Measurements from ENCODE around the gene RANBP9.

Gene RANBP9

GRCh38 chr6:13696226-13696625 is 15.4 kb downstream of the RANBP9 start:
- ChIA-PET CTCF (interaction anchor here (0.6 to 3.6 kb wide), 5 partner anchors 15 to 177 kb away, joined by 3 to 14 read pairs (median 3); partner anchors contain the start of gene NOL7), POLR2A (interaction anchor here (1.8 kb wide), 1 partner anchor 81 kb away, joined by 7 read pairs; the partner anchor contains the start of gene NOL7)
- TF ChIP-seq BCL11B (tag by site-specific recombination; IDR thresholded peaks at IDR 0.05; ENCODE audit: low read depth) = no peak
- no peak for TF ChIP-seq ZNF701 (tag by site-specific recombination; IDR thresholded peaks at IDR 0.05)
- no peak for TF ChIP-seq ZNF529 (tag by site-specific recombination; IDR thresholded peaks at IDR 0.05; ENCODE audit: insufficient replicate concordance)
- no peak for TF ChIP-seq ZSCAN5A (tag by site-specific recombination; IDR thresholded peaks at IDR 0.05)
- 0 out of 2 replicates have a peak, but pooled peaks have one; percentile 40 for TF ChIP-seq ZNF133 (tag by site-specific recombination; IDR thresholded peaks at IDR 0.05)
- TF ChIP-seq ZNF23 (tag by site-specific recombination; IDR thresholded peaks at IDR 0.05; ENCODE audit: borderline replicate concordance) = no peak
- peak; percentile 27; the same call in 1 of the 2 replicates for TF ChIP-seq PRDM6 (tag by site-specific recombination; IDR thresholded peaks at IDR 0.05)
- TF ChIP-seq MEIS1 (CRISPR knock-in tag; IDR thresholded peaks at IDR 0.05; ENCODE audit: borderline replicate concordance) = no peak
- no peaks in the 10 kb centered on the region for H3K9me3 ChIP-seq (ENCODE audit: control insufficient read depth, insufficient read depth, low read depth, low read length)
- peaks cover 12% of the 10 kb centered on the region; the same call in 1 of the 2 replicates for H3K4me1 ChIP-seq (ENCODE audit: control insufficient read depth, insufficient read depth, low read length)
- H3K4me3 ChIP-seq (ENCODE audit: low read depth, low read length) = no peak overlapping the region
- H3K27ac ChIP-seq (ENCODE audit: extremely low read depth, low read depth, low read length) = no peak overlapping the region
- no peaks in the 10 kb centered on the region; a peak in 2 of 3 replicates for H3K36me3 ChIP-seq (ENCODE audit: control insufficient read depth in 2 of 2, insufficient read depth in 1 of 2, low read length in 2 of 2)

GRCh38 chr6:13695252-13695651 is 16.4 kb downstream of the RANBP9 start:
- no peak overlapping the region for H3K4me3 ChIP-seq (ENCODE audit: low read depth, low read length)
- peaks cover 0 to 5% of the 10 kb centered on the region in 2 experiments; a peak in 2 of 3 replicates for H3K36me3 ChIP-seq (ENCODE audit: control insufficient read depth in 2 of 2, insufficient read depth in 1 of 2, low read length in 2 of 2)
- H3K9me3 ChIP-seq (ENCODE audit: control insufficient read depth, insufficient read depth, low read depth, low read length) = no peaks in the 10 kb centered on the region
- peaks cover 12% of the 10 kb centered on the region; the same call in 1 of the 2 replicates for H3K4me1 ChIP-seq (ENCODE audit: control insufficient read depth, insufficient read depth, low read length)
- TF ChIP-seq ZNF791 (tag by site-specific recombination; IDR thresholded peaks at IDR 0.05) (no peak), ZNF362 (tag by site-specific recombination; IDR thresholded peaks at IDR 0.05) (peak; percentile 69; the same call in 1 of the 2 replicates)
- POLR2A ChIA-PET = interaction anchor here (0.6 to 1.8 kb wide), 3 partner anchors 9 to 80 kb away, joined by 3 to 7 read pairs (median 4); partner anchors contain the start of gene NOL7
- CTCF ChIA-PET = interaction anchor here (0.6 to 3.6 kb wide), 5 partner anchors 16 to 1192 kb away, joined by 3 to 14 read pairs (median 4); partner anchors contain the start of gene NOL7
- no peak overlapping the region for H3K27ac ChIP-seq (ENCODE audit: extremely low read depth, low read depth, low read length)

GRCh38 chr6:13694562-13694961 is 17.1 kb downstream of the RANBP9 start:
- Histone ChIP-seq H3K4me1 (ENCODE audit: control insufficient read depth, insufficient read depth, low read length) (peaks cover 12% of the 10 kb centered on the region; the same call in 1 of the 2 replicates), H3K27ac (ENCODE audit: extremely low read depth, low read depth, low read length) (no peak overlapping the region), H3K9me3 (ENCODE audit: control insufficient read depth, insufficient read depth, low read depth, low read length) (no peaks in the 10 kb centered on the region), H3K4me3 (ENCODE audit: low read depth, low read length) (no peak overlapping the region), H3K36me3 (ENCODE audit: control insufficient read depth in 2 of 2, insufficient read depth in 1 of 2, low read length in 2 of 2) (peaks cover 0 to 5% of the 10 kb centered on the region in 2 experiments; a peak in 2 of 3 replicates)
- POLR2A ChIA-PET = interaction anchor here (1.8 kb wide), 1 partner anchor 79 kb away, joined by 7 read pairs; the partner anchor contains the start of gene NOL7
- CTCF ChIA-PET = interaction anchor here (0.6 to 3.6 kb wide), 2 partner anchors 79 to 1192 kb away, joined by 3 to 14 read pairs; partner anchors contain the start of gene NOL7
- no peak for TF ChIP-seq ZNF529 (tag by site-specific recombination; IDR thresholded peaks at IDR 0.05; ENCODE audit: insufficient replicate concordance)
- TF ChIP-seq ZNF843 (tag by site-specific recombination; IDR thresholded peaks at IDR 0.05) = no peak
- no peak for TF ChIP-seq ZNF26 (tag by site-specific recombination; IDR thresholded peaks at IDR 0.05)
- no peak for TF ChIP-seq ZNF596 (tag by site-specific recombination; IDR thresholded peaks at IDR 0.05)
- TF ChIP-seq ZNF518A (tag by site-specific recombination; conservative IDR thresholded peaks at IDR 0.05; ENCODE audit: low read depth) = no peak
- TF ChIP-seq ZNF341 (tag by site-specific recombination; IDR thresholded peaks at IDR 0.05; ENCODE audit: low read depth) = no peak
